Measurements from ENCODE around the gene PUS10. TPM values are rescaled to one million over a fixed set of nuclear protein-coding genes. Genes with fewer than 3 reads are reported as not detected.

Gene PUS10
- total and polyA plus RNA-seq, 2 of the 8 experiments (the other 6 are each of a cell fraction or from before 2014, with no cell fraction given), result 1.3 to 3.1 TPM

DNA sequence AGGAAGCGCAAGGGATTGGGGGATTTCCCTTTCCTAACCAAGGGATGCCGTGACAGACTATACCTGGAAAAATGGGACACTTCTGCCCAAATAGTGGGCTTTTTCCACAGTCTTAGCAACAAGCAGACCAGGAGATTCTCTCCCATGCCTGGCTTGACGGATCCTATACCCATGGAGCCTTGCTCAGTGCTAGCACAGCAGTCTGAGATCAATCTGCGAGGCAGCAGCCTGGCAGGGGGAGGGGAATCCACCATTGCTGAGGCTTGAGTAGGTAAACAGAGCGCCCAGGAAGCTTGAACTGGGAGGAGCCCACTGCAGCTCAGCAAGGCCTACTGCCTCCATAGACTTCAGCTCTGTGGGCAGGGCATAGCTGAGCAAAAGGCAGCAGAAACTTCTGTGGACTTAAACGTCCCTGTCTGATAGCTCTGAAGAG, 3.2 kb upstream of the PUS10 start (continued):
- TF ChIP-seq PHF8 (conservative IDR thresholded peaks at IDR 0.05; ENCODE audit: low read depth, low read length) (no peak), TBP (IDR thresholded peaks at IDR 0.05; ENCODE audit: low read depth, low read length) (no peak), CHD2 (IDR thresholded peaks at IDR 0.05; ENCODE audit: low read length) (no peak), CBX8 (IDR thresholded peaks at IDR 0.05; ENCODE audit: borderline replicate concordance, low read depth, low read length) (no peak), EGR1 (IDR thresholded peaks at IDR 0.05; ENCODE audit: borderline replicate concordance, low read depth, low read length) (no peak), KDM1A (IDR thresholded peaks at IDR 0.05; ENCODE audit: borderline replicate concordance, low read length) (no peak)
- TF ChIP-seq, protein P1, sequence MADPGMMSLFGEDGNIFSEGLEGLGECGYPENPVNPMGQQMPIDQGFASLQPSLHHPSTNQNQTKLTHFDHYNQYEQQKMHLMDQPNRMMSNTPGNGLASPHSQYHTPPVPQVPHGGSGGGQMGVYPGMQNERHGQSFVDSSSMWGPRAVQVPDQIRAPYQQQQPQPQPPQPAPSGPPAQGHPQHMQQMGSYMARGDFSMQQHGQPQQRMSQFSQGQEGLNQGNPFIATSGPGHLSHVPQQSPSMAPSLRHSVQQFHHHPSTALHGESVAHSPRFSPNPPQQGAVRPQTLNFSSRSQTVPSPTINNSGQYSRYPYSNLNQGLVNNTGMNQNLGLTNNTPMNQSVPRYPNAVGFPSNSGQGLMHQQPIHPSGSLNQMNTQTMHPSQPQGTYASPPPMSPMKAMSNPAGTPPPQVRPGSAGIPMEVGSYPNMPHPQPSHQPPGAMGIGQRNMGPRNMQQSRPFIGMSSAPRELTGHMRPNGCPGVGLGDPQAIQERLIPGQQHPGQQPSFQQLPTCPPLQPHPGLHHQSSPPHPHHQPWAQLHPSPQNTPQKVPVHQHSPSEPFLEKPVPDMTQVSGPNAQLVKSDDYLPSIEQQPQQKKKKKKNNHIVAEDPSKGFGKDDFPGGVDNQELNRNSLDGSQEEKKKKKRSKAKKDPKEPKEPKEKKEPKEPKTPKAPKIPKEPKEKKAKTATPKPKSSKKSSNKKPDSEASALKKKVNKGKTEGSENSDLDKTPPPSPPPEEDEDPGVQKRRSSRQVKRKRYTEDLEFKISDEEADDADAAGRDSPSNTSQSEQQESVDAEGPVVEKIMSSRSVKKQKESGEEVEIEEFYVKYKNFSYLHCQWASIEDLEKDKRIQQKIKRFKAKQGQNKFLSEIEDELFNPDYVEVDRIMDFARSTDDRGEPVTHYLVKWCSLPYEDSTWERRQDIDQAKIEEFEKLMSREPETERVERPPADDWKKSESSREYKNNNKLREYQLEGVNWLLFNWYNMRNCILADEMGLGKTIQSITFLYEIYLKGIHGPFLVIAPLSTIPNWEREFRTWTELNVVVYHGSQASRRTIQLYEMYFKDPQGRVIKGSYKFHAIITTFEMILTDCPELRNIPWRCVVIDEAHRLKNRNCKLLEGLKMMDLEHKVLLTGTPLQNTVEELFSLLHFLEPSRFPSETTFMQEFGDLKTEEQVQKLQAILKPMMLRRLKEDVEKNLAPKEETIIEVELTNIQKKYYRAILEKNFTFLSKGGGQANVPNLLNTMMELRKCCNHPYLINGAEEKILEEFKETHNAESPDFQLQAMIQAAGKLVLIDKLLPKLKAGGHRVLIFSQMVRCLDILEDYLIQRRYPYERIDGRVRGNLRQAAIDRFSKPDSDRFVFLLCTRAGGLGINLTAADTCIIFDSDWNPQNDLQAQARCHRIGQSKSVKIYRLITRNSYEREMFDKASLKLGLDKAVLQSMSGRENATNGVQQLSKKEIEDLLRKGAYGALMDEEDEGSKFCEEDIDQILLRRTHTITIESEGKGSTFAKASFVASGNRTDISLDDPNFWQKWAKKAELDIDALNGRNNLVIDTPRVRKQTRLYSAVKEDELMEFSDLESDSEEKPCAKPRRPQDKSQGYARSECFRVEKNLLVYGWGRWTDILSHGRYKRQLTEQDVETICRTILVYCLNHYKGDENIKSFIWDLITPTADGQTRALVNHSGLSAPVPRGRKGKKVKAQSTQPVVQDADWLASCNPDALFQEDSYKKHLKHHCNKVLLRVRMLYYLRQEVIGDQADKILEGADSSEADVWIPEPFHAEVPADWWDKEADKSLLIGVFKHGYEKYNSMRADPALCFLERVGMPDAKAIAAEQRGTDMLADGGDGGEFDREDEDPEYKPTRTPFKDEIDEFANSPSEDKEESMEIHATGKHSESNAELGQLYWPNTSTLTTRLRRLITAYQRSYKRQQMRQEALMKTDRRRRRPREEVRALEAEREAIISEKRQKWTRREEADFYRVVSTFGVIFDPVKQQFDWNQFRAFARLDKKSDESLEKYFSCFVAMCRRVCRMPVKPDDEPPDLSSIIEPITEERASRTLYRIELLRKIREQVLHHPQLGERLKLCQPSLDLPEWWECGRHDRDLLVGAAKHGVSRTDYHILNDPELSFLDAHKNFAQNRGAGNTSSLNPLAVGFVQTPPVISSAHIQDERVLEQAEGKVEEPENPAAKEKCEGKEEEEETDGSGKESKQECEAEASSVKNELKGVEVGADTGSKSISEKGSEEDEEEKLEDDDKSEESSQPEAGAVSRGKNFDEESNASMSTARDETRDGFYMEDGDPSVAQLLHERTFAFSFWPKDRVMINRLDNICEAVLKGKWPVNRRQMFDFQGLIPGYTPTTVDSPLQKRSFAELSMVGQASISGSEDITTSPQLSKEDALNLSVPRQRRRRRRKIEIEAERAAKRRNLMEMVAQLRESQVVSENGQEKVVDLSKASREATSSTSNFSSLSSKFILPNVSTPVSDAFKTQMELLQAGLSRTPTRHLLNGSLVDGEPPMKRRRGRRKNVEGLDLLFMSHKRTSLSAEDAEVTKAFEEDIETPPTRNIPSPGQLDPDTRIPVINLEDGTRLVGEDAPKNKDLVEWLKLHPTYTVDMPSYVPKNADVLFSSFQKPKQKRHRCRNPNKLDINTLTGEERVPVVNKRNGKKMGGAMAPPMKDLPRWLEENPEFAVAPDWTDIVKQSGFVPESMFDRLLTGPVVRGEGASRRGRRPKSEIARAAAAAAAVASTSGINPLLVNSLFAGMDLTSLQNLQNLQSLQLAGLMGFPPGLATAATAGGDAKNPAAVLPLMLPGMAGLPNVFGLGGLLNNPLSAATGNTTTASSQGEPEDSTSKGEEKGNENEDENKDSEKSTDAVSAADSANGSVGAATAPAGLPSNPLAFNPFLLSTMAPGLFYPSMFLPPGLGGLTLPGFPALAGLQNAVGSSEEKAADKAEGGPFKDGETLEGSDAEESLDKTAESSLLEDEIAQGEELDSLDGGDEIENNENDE (IDR thresholded peaks at IDR 0.05; ENCODE audit: insufficient replicate concordance, low read length), result no peak
- TF ChIP-seq, protein P2, sequence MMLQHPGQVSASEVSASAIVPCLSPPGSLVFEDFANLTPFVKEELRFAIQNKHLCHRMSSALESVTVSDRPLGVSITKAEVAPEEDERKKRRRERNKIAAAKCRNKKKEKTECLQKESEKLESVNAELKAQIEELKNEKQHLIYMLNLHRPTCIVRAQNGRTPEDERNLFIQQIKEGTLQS (IDR thresholded peaks at IDR 0.05; ENCODE audit: insufficient read depth, low read depth, low read length), result no peak
